Measurements from ENCODE around the gene DEFB124. TPM values are rescaled to one million over a fixed set of nuclear protein-coding genes. Genes with fewer than 3 reads are reported as not detected.

The DEFB124 gene
- total RNA-seq, 1 experiment from 2014 or later, result not detected

GRCh38 chr20:31475472-31476293 is 756 bp upstream of the DEFB124 start:
- Histone ChIP-seq H4K20me1 (ENCODE audit: control insufficient read depth, insufficient read depth, insufficient read length) (no peaks in the 10 kb centered on the region), H3K27ac (ENCODE audit: insufficient read length, low read depth, low read length) (no peak overlapping the region), H3K9me3 (ENCODE audit: control insufficient read depth, low read depth, low read length) (peaks cover 65% of the 10 kb centered on the region), H3K27me3 (ENCODE audit: insufficient read depth, low read length) (no peaks in the 10 kb centered on the region), H3K23me2 (ENCODE audit: insufficient read length, low read depth, low read length, poor library complexity, severe bottlenecking) (no peaks in the 10 kb centered on the region), H2AFZ (ENCODE audit: low read length) (no peak overlapping the region), H2BK120ac (ENCODE audit: low read depth, low read length, poor library complexity, severe bottlenecking) (no peak overlapping the region), H3K56ac (ENCODE audit: insufficient read length, low read depth, low read length) (no peak overlapping the region), H2BK15ac (ENCODE audit: low read depth, low read length) (no peak overlapping the region), H3K4me2 (ENCODE audit: insufficient read depth, insufficient read length, low read length) (no peak overlapping the region), H4K8ac (replicated peaks; ENCODE audit: insufficient read length, low read depth, low read length) (no peak overlapping the region), H2BK5ac (ENCODE audit: insufficient read length, low read length) (no peak overlapping the region), H3K23ac (ENCODE audit: insufficient read length, low read depth, low read length) (no peak overlapping the region), H2BK20ac (ENCODE audit: low read depth, low read length, poor library complexity, severe bottlenecking) (no peak overlapping the region), H3K4me1 (ENCODE audit: insufficient read depth, low read length) (no peaks in the 10 kb centered on the region), H3K14ac (ENCODE audit: insufficient read depth, low read length) (no peak overlapping the region), H3K79me1 (ENCODE audit: insufficient read depth, low read depth, low read length, poor library complexity, severe bottlenecking) (no peaks in the 10 kb centered on the region), H3T11ph (ENCODE audit: low read length) (no peak overlapping the region), H4K5ac (ENCODE audit: insufficient read length, low read depth, low read length) (no peak overlapping the region), H3K9ac (ENCODE audit: extremely low read depth, insufficient read length, low read length) (no peak overlapping the region), H3K18ac (ENCODE audit: insufficient read length, low read depth, low read length) (no peak overlapping the region), H3K4ac (ENCODE audit: low read depth, low read length) (no peak overlapping the region), H4K91ac (ENCODE audit: insufficient read length, low read depth, low read length) (no peak overlapping the region), H2BK12ac (ENCODE audit: insufficient read length, low read depth, low read length) (no peak overlapping the region), H2AK5ac (ENCODE audit: insufficient read length, low read length) (no peak overlapping the region), H3K79me2 (ENCODE audit: insufficient read depth, low read length) (no peaks in the 10 kb centered on the region)
- no CpG with 5 or more reads among the region's 29 CpGs for WGBS (ENCODE audit: extremely low coverage, insufficient read length, low lambda C conversion rate)
- Mint-ChIP-seq H3K27ac (no peak overlapping the region), H3K4me1 (no peaks in the 10 kb centered on the region), H3K9me3 (peaks cover 71 to 77% of the 10 kb centered on the region in 2 experiments), H3K36me3 (ENCODE audit: insufficient read depth in 1 of 3, low read depth in 3 of 3) (peaks cover 10 to 50% (median 17%) of the 10 kb centered on the region in 3 experiments; a peak in 6 of 7 replicates), H3K27me3 (ENCODE audit: low read depth) (peaks cover 23% of the 10 kb centered on the region), H3K4me3 (peak overlapping the region in 1 of 2 experiments; percentile 12; a peak in 2 of 5 replicates)
- DNase-seq, result no peak
- TF ChIP-seq CTCF (conservative IDR thresholded peaks at IDR 0.05), result no peak
